Measurements from ENCODE around the gene FER1L5. TPM values are rescaled to one million over a fixed set of nuclear protein-coding genes. Genes with fewer than 3 reads are reported as not detected.
A peak's percentile ranks its signal among the peaks of the same experiment; 100 is the strongest.

FER1L5 gene
- total and polyA plus RNA-seq, 2 of the 8 experiments (the other 6 are each of a cell fraction or from before 2014, with no cell fraction given), result 0.23 to 0.88 TPM

GRCh38 chr2:96638144-96639121, 4.1 kb upstream of the FER1L5 start, which contains the start of gene KANSL3 (continued):
- peak; percentile 12; the same call in 1 of the 2 replicates for TF ChIP-seq SRF (IDR thresholded peaks at IDR 0.05; ENCODE audit: low read depth, low read length)
- TF ChIP-seq TAF7 (optimal IDR thresholded peaks at IDR 0.05; ENCODE audit: borderline replicate concordance, low read depth, low read length), result peak; percentile 87
- no peak for TF ChIP-seq SIX5 (IDR thresholded peaks at IDR 0.05; ENCODE audit: low read depth, low read length)
- TF ChIP-seq, protein P1, sequence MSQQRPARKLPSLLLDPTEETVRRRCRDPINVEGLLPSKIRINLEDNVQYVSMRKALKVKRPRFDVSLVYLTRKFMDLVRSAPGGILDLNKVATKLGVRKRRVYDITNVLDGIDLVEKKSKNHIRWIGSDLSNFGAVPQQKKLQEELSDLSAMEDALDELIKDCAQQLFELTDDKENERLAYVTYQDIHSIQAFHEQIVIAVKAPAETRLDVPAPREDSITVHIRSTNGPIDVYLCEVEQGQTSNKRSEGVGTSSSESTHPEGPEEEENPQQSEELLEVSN (IDR thresholded peaks at IDR 0.05), result peak; percentile 75
- TF ChIP-seq RAD21 (IDR thresholded peaks at IDR 0.05 in 1 of 2, conservative IDR thresholded peaks at IDR 0.05 in 1 of 2; ENCODE audit: low read depth in 2 of 2, low read length in 2 of 2), result peak in 1 of 2 experiments; percentile 12; a peak in 2 of 4 replicates
- TF ChIP-seq POU5F1 (IDR thresholded peaks at IDR 0.05; ENCODE audit: low read depth, low read length), result peak; percentile 55; the same call in 1 of the 2 replicates
- TF ChIP-seq BCL11A (IDR thresholded peaks at IDR 0.05; ENCODE audit: low read depth in 2 of 2, low read length in 2 of 2), result no peak
- peak; percentile 62; the same call in 1 of the 2 replicates for TF ChIP-seq BACH1 (IDR thresholded peaks at IDR 0.05; ENCODE audit: low read length)
- no peak for TF ChIP-seq RNF2 (IDR thresholded peaks at IDR 0.05; ENCODE audit: borderline replicate concordance, low read depth, low read length, missing control alignments, poor library complexity, severe bottlenecking)
- TF ChIP-seq SAP30 (IDR thresholded peaks at IDR 0.05; ENCODE audit: insufficient read depth, insufficient replicate concordance, low read length), result no peak
- TF ChIP-seq TBP (IDR thresholded peaks at IDR 0.05; ENCODE audit: low read depth, low read length), result peak; percentile 80
- TF ChIP-seq PHF8 (conservative IDR thresholded peaks at IDR 0.05; ENCODE audit: low read depth, low read length), result peak; percentile 91
- peak; percentile 84 for TF ChIP-seq ASH2L (IDR thresholded peaks at IDR 0.05; ENCODE audit: low read length)
- peak; percentile 86 for TF ChIP-seq TAF1 (IDR thresholded peaks at IDR 0.05; ENCODE audit: low read depth, low read length)
- TF ChIP-seq GTF2F1 (IDR thresholded peaks at IDR 0.05; ENCODE audit: borderline replicate concordance, low read depth, low read length), result no peak; the same call in 1 of the 2 replicates
- TF ChIP-seq JUND (IDR thresholded peaks at IDR 0.05; ENCODE audit: low read length), result peak; percentile 62
- 0 out of 2 replicates have a peak, but pooled peaks have one; percentile 69 for TF ChIP-seq RXRA (IDR thresholded peaks at IDR 0.05; ENCODE audit: insufficient read depth, low read depth, low read length)
- TF ChIP-seq EGR1 (IDR thresholded peaks at IDR 0.05; ENCODE audit: borderline replicate concordance, low read depth, low read length), result peak; percentile 84
- peak in 1 of 2 experiments; percentile 84; a peak in 2 of 3 replicates for TF ChIP-seq POLR2A (IDR thresholded peaks at IDR 0.05; ENCODE audit: control extremely low read depth in 1 of 2, low read depth in 2 of 2, low read length in 2 of 2)
- TF ChIP-seq, protein P2, sequence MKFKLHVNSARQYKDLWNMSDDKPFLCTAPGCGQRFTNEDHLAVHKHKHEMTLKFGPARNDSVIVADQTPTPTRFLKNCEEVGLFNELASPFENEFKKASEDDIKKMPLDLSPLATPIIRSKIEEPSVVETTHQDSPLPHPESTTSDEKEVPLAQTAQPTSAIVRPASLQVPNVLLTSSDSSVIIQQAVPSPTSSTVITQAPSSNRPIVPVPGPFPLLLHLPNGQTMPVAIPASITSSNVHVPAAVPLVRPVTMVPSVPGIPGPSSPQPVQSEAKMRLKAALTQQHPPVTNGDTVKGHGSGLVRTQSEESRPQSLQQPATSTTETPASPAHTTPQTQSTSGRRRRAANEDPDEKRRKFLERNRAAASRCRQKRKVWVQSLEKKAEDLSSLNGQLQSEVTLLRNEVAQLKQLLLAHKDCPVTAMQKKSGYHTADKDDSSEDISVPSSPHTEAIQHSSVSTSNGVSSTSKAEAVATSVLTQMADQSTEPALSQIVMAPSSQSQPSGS (IDR thresholded peaks at IDR 0.05; ENCODE audit: low read length), result no peak
